ENCODE measurements around the gene ZBED1.
"Not testable (repeated sequence)": the region's sequence is repeated elsewhere in the genome, so short reads cannot be mapped to it uniquely, and the experiment has no call there.

Gene ZBED1

GRCh38 chrX:2500803-2501558, at the start of gene ZBED1, which contains the start of gene DHRSX:
Gene ZBED1, minus strand, starts transcription at chrX:2500976. Its CDS starts 10,257 bp downstream, at chrX:2490719.
Gene DHRSX, minus strand, starts transcription at chrX:2500976. Its CDS starts 51 bp downstream, at chrX:2500925.
- no peak for DNase-seq

GRCh38 chrX:2549876-2550275, 49.1 kb upstream of the ZBED1 start:
- DNase-seq: no peak

GRCh38 chrX:2548711-2549423, 48.1 kb upstream of the ZBED1 start:
- DNase-seq: no peak

GRCh38 chrX:2547736-2548135, 47.0 kb upstream of the ZBED1 start:
- DNase-seq: no peak

- DNase-seq: no peak
Measured at GRCh38 chrX:2546496-2546895, 45.7 kb upstream of the ZBED1 start.

GRCh38 chrX:2545144-2545543, 44.4 kb upstream of the ZBED1 start:
- no peak for DNase-seq

- DNase-seq: no peak
Measured at GRCh38 chrX:2542826-2543521, 42.2 kb upstream of the ZBED1 start.

- no peak for DNase-seq
Measured at GRCh38 chrX:2541603-2542002, 40.8 kb upstream of the ZBED1 start.

GRCh38 chrX:2540426-2540947, 39.7 kb upstream of the ZBED1 start:
- no peak for DNase-seq

- no peak for DNase-seq
Measured at GRCh38 chrX:2539586-2539985, 38.8 kb upstream of the ZBED1 start.

GRCh38 chrX:2538031-2538757, 37.4 kb upstream of the ZBED1 start:
- DNase-seq: peak in 7 of 14 donors; percentile 2 to 28 (median 10)

- DNase-seq: peak in 8 of 14 donors; percentile 1 to 52 (median 10)
Measured at GRCh38 chrX:2536974-2537373, 36.2 kb upstream of the ZBED1 start.

- DNase-seq: no peak
Measured at GRCh38 chrX:2536141-2536540, 35.4 kb upstream of the ZBED1 start.

- DNase-seq: not testable (repeated sequence)
Measured at GRCh38 chrX:2534261-2535021, 33.7 kb upstream of the ZBED1 start.

- DNase-seq: no peak
Measured at GRCh38 chrX:2533424-2533823, 32.6 kb upstream of the ZBED1 start.

GRCh38 chrX:2526390-2526789, 25.6 kb upstream of the ZBED1 start:
- DNase-seq: no peak

- no peak for DNase-seq
Measured at GRCh38 chrX:2523911-2524310, 23.1 kb upstream of the ZBED1 start.

- no peak for DNase-seq
Measured at GRCh38 chrX:2521927-2522386, 21.2 kb upstream of the ZBED1 start.

GRCh38 chrX:2521092-2521926, 20.5 kb upstream of the ZBED1 start:
- no peak for DNase-seq

- no peak for DNase-seq
Measured at GRCh38 chrX:2520539-2520938, 19.8 kb upstream of the ZBED1 start.

All from C1 segment of cervical spinal cord (tissue), 14 donors.